Fibroblast of villous mesenchyme (primary cell): ENCODE results near the gene LRRC47. TPM values are rescaled to one million over a fixed set of nuclear protein-coding genes. Genes with fewer than 3 reads are reported as not detected.

ENCODE experiments used
- DNase-seq: peaks from one replicate; pipeline ENCODE4 v3.0.0-alpha.2; 2010; ENCODE audit warnings: low read depth
- H3K4me3 ChIP-seq: 2 replicates; pipeline ENCODE4 v1.5.1; 2011; ENCODE audit warnings: low read depth, mild to moderate bottlenecking, low read length
- CTCF ChIP-seq: IDR thresholded peaks from 2 replicates; pipeline ENCODE4 v1.5.1; 2012; ENCODE audit warnings: low read depth, mild to moderate bottlenecking, low read length; ENCODE audit not compliant: insufficient read depth
- total RNA-seq: library from RNA; depleted of rRNA; stranded (reverse); fragments of >200 nt; gene quantifications from 2 replicates; pipeline ENCODE4 v1.2.3, GENCODE V29; 2012

LRRC47 gene
- total RNA-seq, 1 donor = 31.1 TPM

GRCh38 chr1:3795453-3796214, 664 bp downstream of the LRRC47 start:
- no peak for TF ChIP-seq CTCF
- peak overlapping the region; percentile 76 for H3K4me3 ChIP-seq
- DNase-seq = no peak

DNA sequence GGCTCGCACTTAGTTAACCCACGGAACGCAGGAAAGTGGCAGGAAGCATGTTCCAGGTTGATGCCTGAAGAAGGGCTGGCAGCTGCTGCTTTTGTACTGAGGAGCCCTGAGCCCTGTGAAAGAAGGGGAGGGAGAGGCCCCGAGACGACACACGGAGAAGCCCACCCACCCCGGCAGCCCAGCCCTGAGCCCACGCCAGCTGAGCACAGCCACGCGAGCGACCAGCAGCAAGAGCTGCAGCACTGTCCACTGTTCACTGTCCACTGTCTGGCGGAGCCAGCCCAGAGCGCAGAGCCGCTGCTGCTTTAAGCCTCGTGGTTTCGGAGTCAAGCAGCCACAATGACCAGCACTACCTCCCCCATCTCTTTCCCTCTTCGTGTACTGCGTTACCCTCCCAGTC, 5.3 kb downstream of the LRRC47 start:
- no peak overlapping the region for H3K4me3 ChIP-seq
- DNase-seq = no peak
- TF ChIP-seq CTCF = no peak

DNA sequence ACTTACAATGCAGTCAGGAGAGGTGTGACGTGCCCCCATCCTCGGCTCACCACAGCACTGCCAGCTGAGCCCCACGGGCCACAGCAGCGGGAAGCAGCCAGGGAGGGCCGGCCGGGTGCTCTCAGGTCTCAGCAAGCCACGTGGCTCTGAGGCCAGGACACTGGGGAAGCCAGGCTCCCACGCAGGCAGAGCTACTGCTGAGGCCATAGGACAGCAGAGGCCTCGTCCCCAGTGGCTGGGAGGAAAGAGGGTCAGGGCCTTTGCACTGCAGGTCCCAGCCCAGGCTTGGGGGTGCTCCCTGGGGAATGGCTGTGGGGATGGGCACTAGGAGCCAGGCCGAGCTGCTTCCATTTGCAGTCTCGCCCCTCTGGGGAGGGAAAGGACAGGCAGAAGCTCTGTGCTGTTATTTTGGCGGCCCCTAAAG, 5.8 kb downstream of the LRRC47 start:
- no peak for TF ChIP-seq CTCF
- DNase-seq = no peak
- H3K4me3 ChIP-seq = no peak overlapping the region

DNA sequence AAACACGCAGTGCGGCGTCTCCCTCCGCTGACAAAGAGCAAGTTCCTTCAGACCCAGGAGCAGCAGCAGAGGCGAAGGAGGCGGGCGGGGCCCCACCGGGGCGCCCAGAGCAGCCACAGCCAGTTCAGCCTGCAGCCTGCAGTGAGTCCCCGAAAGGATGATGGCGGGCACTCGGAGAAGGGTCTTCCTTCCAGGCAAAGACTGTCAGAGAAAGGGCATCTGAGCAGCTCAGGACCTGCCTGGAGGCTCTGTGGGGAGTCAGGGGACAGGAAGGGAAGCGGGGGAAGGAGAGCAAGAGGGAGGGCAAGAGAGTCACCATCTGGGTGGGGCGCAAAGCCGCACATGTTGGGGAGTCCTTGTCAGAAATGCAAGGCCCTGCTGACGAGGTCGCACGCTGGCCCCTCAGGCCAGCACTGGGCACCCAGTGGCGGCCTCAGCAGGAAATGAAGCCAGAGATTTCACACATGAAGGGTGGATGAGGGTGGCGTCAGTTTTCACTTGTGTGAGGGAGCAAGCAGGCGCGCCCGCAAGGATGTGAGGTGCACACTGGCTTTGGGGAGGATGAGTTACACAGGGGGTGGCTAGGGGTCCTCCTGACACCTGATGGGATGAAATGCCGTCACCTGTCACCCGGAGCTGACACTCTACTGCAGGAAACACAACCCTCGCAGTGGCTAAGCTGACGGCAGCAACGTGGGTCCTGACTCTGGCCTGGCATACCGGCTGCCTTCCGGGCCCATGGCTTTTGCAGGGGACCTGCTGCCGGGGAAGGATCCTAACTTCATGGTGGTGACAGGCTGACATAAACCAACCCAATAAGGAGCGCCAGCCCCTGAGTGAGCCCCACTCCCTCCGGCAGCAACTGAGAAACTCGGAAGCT, 6.6 kb downstream of the LRRC47 start:
- no peak for TF ChIP-seq CTCF
- no peak overlapping the region for H3K4me3 ChIP-seq

GRCh38 chr1:3788756-3789420, 7.4 kb downstream of the LRRC47 start:
- H3K4me3 ChIP-seq = no peak overlapping the region
- no peak for DNase-seq
- no peak for TF ChIP-seq CTCF

More for the DNA sequence above, 6.6 kb downstream of the LRRC47 start:
- no peak for DNase-seq

- H3K4me3 ChIP-seq = no peak overlapping the region
- DNase-seq = no peak
- no peak for TF ChIP-seq CTCF
Measured at GRCh38 chr1:3787745-3788605, 8.3 kb downstream of the LRRC47 start.
